WTC11 (cell line): ENCODE results near the gene GARNL3. TPM values are rescaled to one million over a fixed set of nuclear protein-coding genes. Genes with fewer than 3 reads are reported as not detected.
A peak's percentile ranks its signal among the peaks of the same experiment; 100 is the strongest.

ENCODE experiments used
- ATAC-seq: fragments of 200-7000 bp; cut with Tn5 transposase; 2 replicates; pipeline ENCODE4 v1.10.0; 2021; ENCODE audit warnings: mild to moderate bottlenecking, moderate library complexity
- CTCF ChIA-PET: fragments of 300-600 bp; sonication (Branson Sonifier 250); formaldehyde crosslinking; loops from one replicate; lab custom pipeline; 2021; ENCODE audit warnings: antibody characterized with exemption; lab: Charles Lee
- POLR2A ChIA-PET: fragments of 350-600 bp; sonication (Branson Sonifier 250); formaldehyde crosslinking; loops from one replicate; lab custom pipeline; 2021; ENCODE audit warnings: antibody characterized with exemption; lab: Charles Lee
- DNase-seq: peaks from one replicate; pipeline ENCODE4 v3.0.0; 2021; ENCODE audit warnings: low spot score
- H3K27ac Mint-ChIP-seq: 2 replicates; pipeline ENCODE4 v1.8.0; 2021; ENCODE audit warnings: mixed read lengths
- H3K27me3 Mint-ChIP-seq: 2 replicates; pipeline ENCODE4 v1.8.0; 2021; ENCODE audit warnings: low read depth, mild to moderate bottlenecking, moderate library complexity, mixed read lengths
- H3K36me3 Mint-ChIP-seq: 2 replicates; pipeline ENCODE4 v1.8.0; 2021; ENCODE audit warnings: mixed read lengths
- H3K4me1 Mint-ChIP-seq: 2 replicates; pipeline ENCODE4 v1.8.0; 2022; ENCODE audit warnings: mixed read lengths
- H3K4me3 Mint-ChIP-seq: 2 replicates; pipeline ENCODE4 v1.8.0; 2021; ENCODE audit warnings: mild to moderate bottlenecking, moderate library complexity, mixed read lengths
- H3K9me3 Mint-ChIP-seq: 2 replicates; pipeline ENCODE4 v1.8.0; 2021; ENCODE audit warnings: mixed read lengths
- ATF1 ChIP-seq: sonication (generic); formaldehyde crosslinking; IDR thresholded peaks from 2 replicates; pipeline ENCODE4 v1.8.1; 2023; ENCODE audit warnings: mild to moderate bottlenecking, moderate library complexity, missing genetic modification reagents
- ATF3 ChIP-seq: sonication (generic); formaldehyde crosslinking; conservative IDR thresholded peaks from 2 replicates; pipeline ENCODE4 v1.8.1; 2022; ENCODE audit warnings: mild to moderate bottlenecking, missing genetic modification reagents
- CREB1 ChIP-seq: sonication (generic); formaldehyde crosslinking; IDR thresholded peaks from 2 replicates; pipeline ENCODE4 v1.8.0; 2023; ENCODE audit warnings: mild to moderate bottlenecking, missing genetic modification reagents
- CREM ChIP-seq: sonication (generic); formaldehyde crosslinking; IDR thresholded peaks from 2 replicates; pipeline ENCODE4 v1.8.1; 2022; ENCODE audit warnings: mild to moderate bottlenecking, missing genetic modification reagents, moderate library complexity
- E2F4 ChIP-seq: sonication (generic); formaldehyde crosslinking; IDR thresholded peaks from 2 replicates; pipeline ENCODE4 v1.8.1; 2022; ENCODE audit warnings: low read depth, mild to moderate bottlenecking, moderate library complexity, missing genetic modification reagents, borderline replicate concordance
- ELF4 ChIP-seq: sonication (generic); formaldehyde crosslinking; IDR thresholded peaks from 2 replicates; pipeline ENCODE4 v1.8.1; 2022; ENCODE audit warnings: low read depth, mild to moderate bottlenecking, moderate library complexity, missing genetic modification reagents
- ETV6 ChIP-seq: sonication (generic); formaldehyde crosslinking; IDR thresholded peaks from 2 replicates; pipeline ENCODE4 v1.8.1; 2022; ENCODE audit warnings: mild to moderate bottlenecking, missing genetic modification reagents
- FOXK1 ChIP-seq: sonication (generic); formaldehyde crosslinking; IDR thresholded peaks from 2 replicates; pipeline ENCODE4 v1.8.0; 2022; ENCODE audit warnings: mild to moderate bottlenecking, moderate library complexity, missing genetic modification reagents
- IRF1 ChIP-seq: sonication (generic); formaldehyde crosslinking; IDR thresholded peaks from 2 replicates; pipeline ENCODE4 v1.8.0; 2023; ENCODE audit warnings: missing genetic modification reagents
- KAT7 ChIP-seq: sonication (generic); formaldehyde crosslinking; IDR thresholded peaks from 2 replicates; pipeline ENCODE4 v1.8.1; 2023; ENCODE audit warnings: missing genetic modification reagents, mild to moderate bottlenecking, borderline replicate concordance
- MYBL2 ChIP-seq: sonication (generic); formaldehyde crosslinking; IDR thresholded peaks from 2 replicates; pipeline ENCODE4 v1.8.1; 2023; ENCODE audit warnings: mild to moderate bottlenecking, moderate library complexity, missing genetic modification reagents
- NFATC4 ChIP-seq: fragments of 250-450 bp; sonication (Bioruptor Pico); IDR thresholded peaks from 2 replicates; pipeline ENCODE4 v1.9.0; 2021; ENCODE audit warnings: mild to moderate bottlenecking
- NFE2L1 ChIP-seq: sonication (generic); formaldehyde crosslinking; IDR thresholded peaks from 2 replicates; pipeline ENCODE4 v1.8.1; 2023; ENCODE audit warnings: missing genetic modification reagents
- NFYB ChIP-seq: sonication (generic); formaldehyde crosslinking; conservative IDR thresholded peaks from 2 replicates; pipeline ENCODE4 v1.8.0; 2022; ENCODE audit warnings: low read depth, missing genetic modification reagents
- PREB ChIP-seq: sonication (generic); formaldehyde crosslinking; IDR thresholded peaks from 2 replicates; pipeline ENCODE4 v1.8.1; 2022; ENCODE audit warnings: mild to moderate bottlenecking, missing genetic modification reagents, moderate library complexity, borderline replicate concordance
- RELA ChIP-seq: sonication (generic); formaldehyde crosslinking; IDR thresholded peaks from 2 replicates; pipeline ENCODE4 v1.8.1; 2022; ENCODE audit warnings: missing genetic modification reagents, mild to moderate bottlenecking, borderline replicate concordance
- USF1 ChIP-seq: sonication (generic); formaldehyde crosslinking; IDR thresholded peaks from 2 replicates; pipeline ENCODE4 v1.8.0; 2022; ENCODE audit warnings: mild to moderate bottlenecking, missing genetic modification reagents
- ZNF121 ChIP-seq: sonication (generic); formaldehyde crosslinking; IDR thresholded peaks from 2 replicates; pipeline ENCODE4 v1.8.0; 2023; ENCODE audit warnings: missing genetic modification reagents
- ZNF263 ChIP-seq: sonication (generic); formaldehyde crosslinking; IDR thresholded peaks from 2 replicates; pipeline ENCODE4 v1.8.1; 2022; ENCODE audit warnings: low read depth, mild to moderate bottlenecking, moderate library complexity, missing genetic modification reagents
- ZNF396 ChIP-seq: fragments of 250-450 bp; sonication (Bioruptor Pico); IDR thresholded peaks from 2 replicates; pipeline ENCODE4 v1.8.0; 2021; ENCODE audit warnings: mild to moderate bottlenecking, moderate library complexity, borderline replicate concordance
- total RNA-seq: library from RNA; stranded (reverse); gene quantifications from 3 replicates; pipeline ENCODE4 v1.2.3, GENCODE V29; 2021
- TF ChIP-seq, protein P1 (sequence below): sonication (generic); formaldehyde crosslinking; IDR thresholded peaks from 2 replicates; pipeline ENCODE4 v1.8.0; 2022; ENCODE audit warnings: mild to moderate bottlenecking, missing genetic modification reagents
- TF ChIP-seq, protein P2 (sequence below): sonication (generic); formaldehyde crosslinking; IDR thresholded peaks from 2 replicates; pipeline ENCODE4 v1.8.1; 2022; ENCODE audit warnings: mild to moderate bottlenecking, moderate library complexity, missing genetic modification reagents
- TF ChIP-seq, protein P3 (sequence below): sonication (generic); formaldehyde crosslinking; IDR thresholded peaks from 2 replicates; pipeline ENCODE4 v1.8.0; 2022; ENCODE audit warnings: mild to moderate bottlenecking, missing genetic modification reagents

Gene GARNL3
- total RNA-seq, 1 experiment from 2014 or later = 17.8 TPM

DNA sequence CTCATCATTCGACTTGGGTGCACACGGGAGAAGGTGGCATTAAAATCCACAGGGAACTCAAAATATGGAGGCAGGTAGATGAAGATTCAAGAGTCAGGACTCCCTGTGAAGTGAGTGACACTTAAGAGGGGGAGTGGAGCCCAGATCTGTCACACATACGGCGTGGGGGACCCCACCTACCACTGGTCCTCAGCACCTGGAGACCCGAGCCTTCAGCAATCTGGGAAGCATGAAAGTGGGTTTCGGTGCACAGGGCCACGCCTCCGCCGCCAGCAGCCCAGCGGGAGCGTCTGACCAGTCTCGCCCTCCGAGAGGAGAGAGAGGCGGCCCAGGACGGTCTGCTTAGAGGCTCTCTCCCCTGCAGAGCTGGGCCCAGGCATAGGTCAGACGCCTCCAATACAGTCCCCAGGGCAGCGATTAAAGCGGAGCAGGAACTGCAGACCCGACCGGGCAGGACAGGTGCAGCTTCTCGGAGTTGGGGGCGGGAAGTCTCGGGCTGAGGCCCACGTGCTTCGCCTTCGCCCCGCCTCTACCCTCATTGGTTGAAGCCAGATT lies 131.8 kb downstream of the GARNL3 start (continued):
- TF ChIP-seq IRF1 (CRISPR knock-in tag) = no peak
- peak; percentile 88 for TF ChIP-seq USF1
- TF ChIP-seq, protein P1, sequence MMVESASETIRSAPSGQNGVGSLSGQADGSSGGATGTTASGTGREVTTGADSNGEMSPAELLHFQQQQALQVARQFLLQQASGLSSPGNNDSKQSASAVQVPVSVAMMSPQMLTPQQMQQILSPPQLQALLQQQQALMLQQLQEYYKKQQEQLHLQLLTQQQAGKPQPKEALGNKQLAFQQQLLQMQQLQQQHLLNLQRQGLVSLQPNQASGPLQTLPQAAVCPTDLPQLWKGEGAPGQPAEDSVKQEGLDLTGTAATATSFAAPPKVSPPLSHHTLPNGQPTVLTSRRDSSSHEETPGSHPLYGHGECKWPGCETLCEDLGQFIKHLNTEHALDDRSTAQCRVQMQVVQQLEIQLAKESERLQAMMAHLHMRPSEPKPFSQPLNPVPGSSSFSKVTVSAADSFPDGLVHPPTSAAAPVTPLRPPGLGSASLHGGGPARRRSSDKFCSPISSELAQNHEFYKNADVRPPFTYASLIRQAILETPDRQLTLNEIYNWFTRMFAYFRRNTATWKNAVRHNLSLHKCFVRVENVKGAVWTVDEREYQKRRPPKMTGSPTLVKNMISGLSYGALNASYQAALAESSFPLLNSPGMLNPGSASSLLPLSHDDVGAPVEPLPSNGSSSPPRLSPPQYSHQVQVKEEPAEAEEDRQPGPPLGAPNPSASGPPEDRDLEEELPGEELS = peak; percentile 58; the same call in 1 of the 2 replicates
- TF ChIP-seq ZNF121 (CRISPR knock-in tag) = peak; percentile 80; the same call in 1 of the 2 replicates
- TF ChIP-seq FOXK1 (CRISPR knock-in tag) = peak; percentile 64; the same call in 1 of the 2 replicates
- 0 out of 2 replicates have a peak, but pooled peaks have one; percentile 51 for TF ChIP-seq NFE2L1 (CRISPR knock-in tag)
- 0 out of 2 replicates have a peak, but pooled peaks have one; percentile 61 for TF ChIP-seq ETV6 (CRISPR knock-in tag)
- TF ChIP-seq PREB (CRISPR knock-in tag) = no peak
- no peak for TF ChIP-seq CREB1 (CRISPR knock-in tag)

DNA sequence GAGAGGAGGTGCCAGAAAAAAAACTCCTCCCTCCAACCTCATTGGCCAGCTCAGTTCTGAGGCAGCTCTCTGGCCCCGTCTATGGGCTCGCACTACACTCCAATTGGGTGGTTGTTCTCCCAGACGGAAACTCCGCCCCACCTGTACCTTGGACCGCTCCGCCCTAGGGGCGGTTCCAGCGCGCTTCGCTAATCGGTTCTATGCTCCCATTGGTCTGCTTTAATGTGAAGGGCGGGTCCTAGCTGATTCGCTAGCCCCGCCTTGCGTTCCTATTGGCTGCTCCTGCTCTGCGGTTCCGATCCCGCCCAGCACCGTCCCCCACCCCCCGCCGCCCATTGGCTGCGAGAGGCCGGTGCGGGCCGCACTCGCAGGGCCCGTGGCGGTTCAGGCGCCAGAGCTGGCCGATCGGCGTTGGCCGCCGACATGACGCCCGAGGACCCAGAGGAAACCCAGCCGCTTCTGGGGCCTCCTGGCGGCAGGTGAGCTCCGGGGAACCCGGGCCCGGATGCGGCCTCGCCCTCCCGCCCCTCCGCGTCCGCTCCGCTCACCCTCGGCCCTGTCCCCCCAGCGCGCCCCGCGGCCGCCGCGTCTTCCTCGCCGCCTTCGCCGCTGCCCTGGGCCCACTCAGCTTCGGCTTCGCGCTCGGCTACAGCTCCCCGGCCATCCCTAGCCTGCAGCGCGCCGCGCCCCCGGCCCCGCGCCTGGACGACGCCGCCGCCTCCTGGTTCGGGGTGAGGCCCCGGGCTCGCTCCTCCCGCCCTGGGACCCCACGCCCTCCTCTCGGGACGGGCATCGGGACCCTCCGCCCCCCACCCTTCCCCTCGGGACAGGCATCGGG lies 132.5 kb downstream of the GARNL3 start, which contains the start of gene SLC2A8:
SLC2A8 (plus strand) TSS at position 362 of the 838 bp plus-strand sequence; CDS start at position 424, 62 bp downstream.
- CTCF ChIA-PET = interaction anchor here (0.6 to 3.7 kb wide), 38 partner anchors 9 to 483 kb away, joined by 3 to 44 read pairs (median 4); partner anchors contain the start of genes ANGPTL2, RALGPS1, TOR2A and ZNF79
- peak within 1 kb of the TSS; percentile 95 for H3K27ac Mint-ChIP-seq
- peaks cover 13% of the 10 kb centered on the region for H3K4me1 Mint-ChIP-seq
- POLR2A ChIA-PET = interaction anchor here (0.6 to 2.1 kb wide), 14 partner anchors 10 to 337 kb away, joined by 3 to 12 read pairs (median 3); partner anchors contain the start of gene ZNF79
- peak within 1 kb of the TSS; percentile 80 for H3K4me3 Mint-ChIP-seq
- ATAC-seq (peak; percentile 97), DNase-seq (peak; percentile 99)
- no peaks in the 10 kb centered on the region for H3K36me3 Mint-ChIP-seq
- no peaks in the 10 kb centered on the region for H3K9me3 Mint-ChIP-seq
- H3K27me3 Mint-ChIP-seq = peaks cover 17% of the 10 kb centered on the region
- TF ChIP-seq ZNF121 (CRISPR knock-in tag) (peak; percentile 99), ELF4 (CRISPR knock-in tag) (peak; percentile 58; the same call in 1 of the 2 replicates), E2F4 (CRISPR knock-in tag) (no peak), ATF3 (no peak), ATF1 (CRISPR knock-in tag) (0 out of 2 replicates have a peak, but pooled peaks have one; percentile 64), NFATC4 (CRISPR knock-in tag) (no peak), IRF1 (CRISPR knock-in tag) (0 out of 2 replicates have a peak, but pooled peaks have one; percentile 24), MYBL2 (CRISPR knock-in tag) (0 out of 2 replicates have a peak, but pooled peaks have one; percentile 1), ZNF396 (CRISPR knock-in tag) (no peak), RELA (CRISPR knock-in tag) (0 out of 2 replicates have a peak, but pooled peaks have one; percentile 24), CREM (CRISPR knock-in tag) (0 out of 2 replicates have a peak, but pooled peaks have one; percentile 59), NFYB (CRISPR knock-in tag) (peak; percentile 82), KAT7 (CRISPR knock-in tag) (peak; percentile 78; the same call in 1 of the 2 replicates), ZNF263 (CRISPR knock-in tag) (no peak; the same call in 1 of the 2 replicates)
- TF ChIP-seq, protein P2, sequence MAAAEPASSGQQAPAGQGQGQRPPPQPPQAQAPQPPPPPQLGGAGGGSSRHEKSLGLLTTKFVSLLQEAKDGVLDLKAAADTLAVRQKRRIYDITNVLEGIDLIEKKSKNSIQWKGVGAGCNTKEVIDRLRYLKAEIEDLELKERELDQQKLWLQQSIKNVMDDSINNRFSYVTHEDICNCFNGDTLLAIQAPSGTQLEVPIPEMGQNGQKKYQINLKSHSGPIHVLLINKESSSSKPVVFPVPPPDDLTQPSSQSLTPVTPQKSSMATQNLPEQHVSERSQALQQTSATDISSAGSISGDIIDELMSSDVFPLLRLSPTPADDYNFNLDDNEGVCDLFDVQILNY (CRISPR knock-in tag) = peak; percentile 70; the same call in 1 of the 2 replicates
- TF ChIP-seq, protein P3, sequence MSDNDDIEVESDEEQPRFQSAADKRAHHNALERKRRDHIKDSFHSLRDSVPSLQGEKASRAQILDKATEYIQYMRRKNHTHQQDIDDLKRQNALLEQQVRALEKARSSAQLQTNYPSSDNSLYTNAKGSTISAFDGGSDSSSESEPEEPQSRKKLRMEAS (CRISPR knock-in tag) = 0 out of 2 replicates have a peak, but pooled peaks have one; percentile 11
